Small intestine (tissue), 7 donors: ENCODE results near the gene PPP6C. TPM values are rescaled to one million over a fixed set of nuclear protein-coding genes. Genes with fewer than 3 reads are reported as not detected.
"Not testable (repeated sequence)": the region's sequence is repeated elsewhere in the genome, so short reads cannot be mapped to it uniquely, and the experiment has no call there.

Experiments
- DNase-seq, 2 donors: peaks; one replicate each; pipeline versions ENCODE4 v3.0.0 to v3.0.0-alpha.2; 2013
- FAIRE-seq: peaks from 2 replicates; lab custom pipeline; 2012; peaks lifted over from hg19 to GRCh38; lab: Jason Lieb, UNC
- H3K27ac ChIP-seq, 3 donors: one replicate each; pipeline ENCODE4 v1.5.1; 2013; ENCODE audit warnings: low read length in 2 of 3, mild to moderate bottlenecking in 2 of 3, control low read depth in 1 of 3, inconsistent platforms in 1 of 3, low read depth in 1 of 3, moderate library complexity in 1 of 3
- H3K27me3 ChIP-seq, 3 donors: one replicate each; pipeline ENCODE4 v1.6.1; 2013; ENCODE audit warnings: low read length in 3 of 3, inconsistent platforms in 1 of 3; ENCODE audit not compliant: control insufficient read depth in 3 of 3, insufficient read depth in 3 of 3
- H3K36me3 ChIP-seq, 3 donors: one replicate each; pipeline ENCODE4 v1.6.1; 2013; ENCODE audit warnings: low read length in 3 of 3, inconsistent platforms in 1 of 3, low read depth in 1 of 3, mild to moderate bottlenecking in 1 of 3, moderate library complexity in 1 of 3; ENCODE audit not compliant: control insufficient read depth in 3 of 3, insufficient read depth in 2 of 3
- H3K4me1 ChIP-seq, 3 donors: one replicate each; pipeline ENCODE4 v1.6.1; 2013; ENCODE audit warnings: low read length in 2 of 3, inconsistent platforms in 1 of 3, low read depth in 1 of 3, mild to moderate bottlenecking in 1 of 3, moderate library complexity in 1 of 3; ENCODE audit not compliant: control insufficient read depth in 3 of 3, insufficient read depth in 2 of 3
- H3K4me3 ChIP-seq, 3 donors: one replicate each; pipeline ENCODE4 v1.5.1; 2013; ENCODE audit warnings: low read length in 3 of 3, control low read depth in 1 of 3, inconsistent platforms in 1 of 3, low read depth in 1 of 3, mild to moderate bottlenecking in 1 of 3, moderate library complexity in 1 of 3
- H3K9me3 ChIP-seq, 2 donors: one replicate each; pipeline ENCODE4 v1.6.1; 2013; ENCODE audit warnings: low read depth in 1 of 2, low read length in 1 of 2; ENCODE audit not compliant: control insufficient read depth in 2 of 2, insufficient read depth in 1 of 2
- WGBS, 3 donors: extraction: QIAGEN DNeasy Blood & Tissue Kit; methylation state at CpG; one replicate each; pipeline ENCODE4 v1.1.7; 2013; 5-methylcytosine and 5-hydroxymethylcytosine counted together
- polyA plus RNA-seq, 4 donors: library from polyadenylated mRNA; stranded (reverse) in 3 of 4; unstranded in 1 of 4; fragments of 200-250 nt in 3 of 4; fragments of 120-200 nt in 1 of 4; gene quantifications; one replicate each; pipeline versions ENCODE4 v1.2.1 to v1.2.3, GENCODE V29; 2013
- donor health status: healthy with polysubstance abuse.
- donor health status: control.
- donor health status: control.
- donor health status: Bipolar disorder and iron deficiency.
- donor health status: healthy.

The PPP6C gene
- polyA plus RNA-seq, 4 donors, result 22.6 to 31.5 (median 24.3) TPM

GRCh38 chr9:125131778-125132177, 57.8 kb downstream of the PPP6C start:
- WGBS, 3 donors, result 87 to 92% (median 91%) methylated on average over 6 of the region's 6 CpGs
- Histone ChIP-seq H3K36me3 (peaks cover 0 to 5% (median 0%) of the 10 kb centered on the region in 3 donors), H3K4me1 (no peaks in the 10 kb centered on the region), H3K9me3 (no peaks in the 10 kb centered on the region), H3K27me3 (no peaks in the 10 kb centered on the region), H3K4me3 (no peak overlapping the region), H3K27ac (no peak overlapping the region)
- DNase-seq (no peak), FAIRE-seq (no peak)

DNA sequence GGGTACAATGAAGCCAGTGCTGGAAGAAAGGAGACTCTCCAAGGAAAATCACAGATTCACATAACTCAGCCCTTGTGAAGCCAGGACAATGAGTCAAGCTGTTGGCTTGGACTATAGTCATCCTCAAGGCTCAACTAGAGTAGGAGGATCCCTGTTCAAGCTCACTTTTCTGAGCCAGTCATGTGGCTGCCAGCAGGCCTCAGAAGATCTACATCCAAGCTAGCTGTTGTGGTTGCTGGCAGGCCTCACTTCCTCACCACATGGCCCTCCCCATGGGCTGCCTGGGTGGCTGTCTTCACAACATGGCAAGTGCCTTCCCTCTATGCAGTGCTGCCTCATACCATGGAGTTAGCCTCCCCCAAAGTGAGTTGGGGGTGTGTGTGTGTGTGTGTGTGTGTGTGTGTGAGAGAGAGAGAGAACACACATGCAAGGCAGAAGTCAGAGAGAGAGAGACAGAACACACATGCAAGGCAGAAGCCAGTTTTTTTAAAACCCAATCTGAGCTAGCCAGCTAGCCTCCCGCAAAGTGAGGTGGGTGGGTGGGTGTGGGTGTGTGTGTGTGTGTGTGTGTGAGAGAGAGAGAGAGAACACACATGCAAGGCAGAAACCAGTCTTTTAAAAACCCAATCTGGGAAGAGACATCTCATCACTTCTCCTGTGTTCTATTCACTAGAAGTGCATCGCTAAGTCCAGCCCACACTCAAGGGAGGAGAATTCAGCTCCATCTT, 63.4 kb downstream of the PPP6C start:
- no peak for FAIRE-seq
- DNase-seq, result peak; percentile 28 to 56
- 62 to 100% (median 89%) methylated on average over 2 of the region's 2 CpGs for WGBS, 3 donors
- no peaks in the 10 kb centered on the region for H3K27me3 ChIP-seq
- no peaks in the 10 kb centered on the region for H3K9me3 ChIP-seq
- H3K4me1 ChIP-seq, result no peaks in the 10 kb centered on the region
- H3K4me3 ChIP-seq, result no peak overlapping the region
- peak overlapping the region in 2 of 3 donors; percentile 15 to 35 for H3K27ac ChIP-seq
- peaks cover 0 to 5% (median 0%) of the 10 kb centered on the region in 3 donors for H3K36me3 ChIP-seq

GRCh38 chr9:125125523-125125922, 64.1 kb downstream of the PPP6C start:
- DNase-seq, result no peak
- H3K27ac ChIP-seq, result peak overlapping the region in 1 of 3 donors; percentile 35
- no peaks in the 10 kb centered on the region for H3K27me3 ChIP-seq
- H3K36me3 ChIP-seq, result peaks cover 0 to 5% (median 0%) of the 10 kb centered on the region in 3 donors
- no peaks in the 10 kb centered on the region for H3K4me1 ChIP-seq
- WGBS, 3 donors, result 67 to 96% (median 90%) methylated on average over 7 of the region's 7 CpGs
- no peak overlapping the region for H3K4me3 ChIP-seq
- FAIRE-seq, result no peak
- H3K9me3 ChIP-seq, result no peaks in the 10 kb centered on the region

- peak in 1 of 2 donors; percentile 16 for DNase-seq
- H3K36me3 ChIP-seq, result no peaks in the 10 kb centered on the region
- H3K27ac ChIP-seq, result no peak overlapping the region
- no peaks in the 10 kb centered on the region for H3K27me3 ChIP-seq
- no peak overlapping the region for H3K4me3 ChIP-seq
- no peaks in the 10 kb centered on the region for H3K4me1 ChIP-seq
- no peak for FAIRE-seq
- WGBS, 3 donors, result 59 to 70% (median 68%) methylated on average over 2 of the region's 2 CpGs
- H3K9me3 ChIP-seq, result no peaks in the 10 kb centered on the region
Observed at GRCh38 chr9:125121146-125121545, 68.5 kb downstream of the PPP6C start.

- H3K36me3 ChIP-seq, result peaks cover 0 to 2% (median 0%) of the 10 kb centered on the region in 3 donors
- no peaks in the 10 kb centered on the region for H3K4me1 ChIP-seq
- no peak overlapping the region for H3K27ac ChIP-seq
- no peak overlapping the region for H3K4me3 ChIP-seq
- H3K27me3 ChIP-seq, result no peaks in the 10 kb centered on the region
- no peaks in the 10 kb centered on the region for H3K9me3 ChIP-seq
- WGBS, 3 donors, result 71 to 83% (median 82%) methylated on average over 4 of the region's 4 CpGs
- DNase-seq (no peak), FAIRE-seq (no peak)
Observed at GRCh38 chr9:125119643-125120286, 69.8 kb downstream of the PPP6C start.

- not testable (repeated sequence) for H3K27me3 ChIP-seq, H3K9me3 ChIP-seq, H3K27ac ChIP-seq, H3K4me3 ChIP-seq, DNase-seq, H3K4me1 ChIP-seq, FAIRE-seq, H3K36me3 ChIP-seq
- whole genome bisulfite sequencing, 3 donors, result 94 to 98% (median 95%) methylated on average over 2 of the region's 2 CpGs
Observed at GRCh38 chr9:125118696-125119095, 70.9 kb downstream of the PPP6C start.

DNA sequence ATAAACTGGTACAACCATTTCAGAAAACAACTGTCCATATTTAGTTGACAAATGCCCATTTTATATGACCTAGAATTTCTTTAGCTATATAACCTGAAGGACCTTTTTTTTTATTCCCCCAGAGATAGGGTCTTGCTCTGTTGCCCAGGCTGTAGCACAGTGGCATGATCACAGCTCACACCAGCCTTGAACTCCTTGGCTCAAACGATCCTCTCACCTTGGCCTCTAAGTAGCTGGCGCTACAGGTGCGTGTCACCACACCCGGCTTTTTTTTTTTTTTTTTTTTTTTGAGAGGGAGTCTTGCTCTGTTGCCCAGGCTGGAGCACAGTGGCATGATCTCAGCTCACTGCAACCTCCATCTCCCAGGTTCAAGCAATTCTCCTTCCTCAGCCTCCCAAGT, 75.1 kb downstream of the PPP6C start:
- H3K4me3 ChIP-seq, DNase-seq, H3K27me3 ChIP-seq, H3K27ac ChIP-seq, H3K4me1 ChIP-seq, FAIRE-seq, H3K36me3 ChIP-seq: not testable (repeated sequence)
- H3K9me3 ChIP-seq, result peaks cover 0 to 17% of the 10 kb centered on the region in 2 donors
- WGBS, 3 donors, result 87 to 97% (median 96%) methylated on average over 4 of the region's 4 CpGs

- Histone ChIP-seq H3K36me3 (peaks cover 0 to 6% (median 0%) of the 10 kb centered on the region in 3 donors), H3K4me1 (no peaks in the 10 kb centered on the region), H3K27me3 (no peaks in the 10 kb centered on the region), H3K27ac (no peak overlapping the region), H3K4me3 (no peak overlapping the region), H3K9me3 (peaks cover 0 to 23% of the 10 kb centered on the region in 2 donors)
- 93 to 100% (median 99%) methylated on average over 2 of the region's 2 CpGs for WGBS, 3 donors
- FAIRE-seq (no peak), DNase-seq (no peak)
Observed at GRCh38 chr9:125110464-125110863, 79.1 kb downstream of the PPP6C start.
